ENCODE data around the gene TEX22.

The TEX22 gene

GRCh38 chr14:105420974-105421674, 22.8 kb downstream of the TEX22 start:
- DNase-seq (ENCODE audit: low read depth, low spot score), result no peak

GRCh38 chr14:105421723-105422615, 23.6 kb downstream of the TEX22 start:
- no peak for DNase-seq (ENCODE audit: low read depth, low spot score)

- DNase-seq (ENCODE audit: low read depth, low spot score), result no peak
These were observed 24.6 kb downstream of the TEX22 start for GRCh38 chr14:105422695-105423487.

- DNase-seq (ENCODE audit: low read depth, low spot score), result no peak
These were observed 25.3 kb downstream of the TEX22 start for GRCh38 chr14:105423488-105424195.

GRCh38 chr14:105424861-105425260, 26.5 kb downstream of the TEX22 start:
- no peak for DNase-seq (ENCODE audit: low read depth, low spot score)

GRCh38 chr14:105425823-105426247, 27.5 kb downstream of the TEX22 start:
- DNase-seq (ENCODE audit: low read depth, low spot score), result no peak

- no peak for DNase-seq (ENCODE audit: low read depth, low spot score)
These were observed 28.2 kb downstream of the TEX22 start for GRCh38 chr14:105426416-105427130.

GRCh38 chr14:105427412-105427811, 29.1 kb downstream of the TEX22 start:
- DNase-seq (ENCODE audit: low read depth, low spot score), result no peak

- DNase-seq (ENCODE audit: low read depth, low spot score), result no peak
These were observed 29.7 kb downstream of the TEX22 start for GRCh38 chr14:105427936-105428485.

- DNase-seq (ENCODE audit: low read depth, low spot score), result no peak
These were observed 31.7 kb downstream of the TEX22 start for GRCh38 chr14:105430042-105430441.

- peak; percentile 77 for DNase-seq (ENCODE audit: low read depth, low spot score)
These were observed 32.2 kb downstream of the TEX22 start for GRCh38 chr14:105430565-105430964.

GRCh38 chr14:105431256-105431655, 32.9 kb downstream of the TEX22 start:
- no peak for DNase-seq (ENCODE audit: low read depth, low spot score)

- no peak for DNase-seq (ENCODE audit: low read depth, low spot score)
These were observed 34.3 kb downstream of the TEX22 start for GRCh38 chr14:105432657-105433056.

GRCh38 chr14:105433161-105433605, 34.8 kb downstream of the TEX22 start:
- DNase-seq (ENCODE audit: low read depth, low spot score), result no peak

- no peak for DNase-seq (ENCODE audit: low read depth, low spot score)
These were observed 38.1 kb downstream of the TEX22 start for GRCh38 chr14:105436402-105436801.

- DNase-seq (ENCODE audit: low read depth, low spot score), result no peak
These were observed 38.8 kb downstream of the TEX22 start for GRCh38 chr14:105436891-105437722.

GRCh38 chr14:105437723-105438500, 39.6 kb downstream of the TEX22 start:
- DNase-seq (ENCODE audit: low read depth, low spot score), result no peak

- DNase-seq (ENCODE audit: low read depth, low spot score), result no peak
These were observed 40.8 kb downstream of the TEX22 start for GRCh38 chr14:105439179-105439578.
